ENCODE data around the gene CTNNBIP1. TPM values are rescaled to one million over a fixed set of nuclear protein-coding genes. Genes with fewer than 3 reads are reported as not detected.

CTNNBIP1 gene
- polyA plus RNA-seq, 3 donors = 26.2 to 26.8 (median 26.3) TPM

DNA sequence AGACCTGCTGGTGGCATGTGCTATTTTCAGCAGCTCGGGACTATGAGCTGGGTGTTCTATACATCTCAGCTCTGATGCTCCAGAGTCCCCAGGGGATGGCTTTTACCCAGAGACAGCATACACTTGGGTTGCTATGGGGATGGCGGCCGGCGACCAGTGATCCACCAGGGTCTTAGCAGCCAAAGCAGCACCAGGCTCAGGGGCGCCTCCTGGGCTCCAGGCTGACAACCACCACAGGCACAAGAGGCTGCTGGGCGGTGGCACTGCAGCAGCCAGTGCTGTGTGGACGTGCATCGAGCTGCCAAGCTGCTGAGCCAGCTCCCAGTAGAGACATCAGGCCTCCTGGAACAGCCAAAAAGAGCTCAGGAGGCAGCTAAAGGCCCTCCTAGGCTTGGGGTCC is 48.7 kb downstream of the CTNNBIP1 start:
- H3K4me1 Mint-ChIP-seq = peaks cover 2% of the 10 kb centered on the region
- H3K27me3 ChIP-seq (ENCODE audit: control insufficient read depth in 2 of 2, insufficient read depth in 2 of 2, low read length in 2 of 2) = no peaks in the 10 kb centered on the region
- peaks cover 0 to 4% (median 1%) of the 10 kb centered on the region in 3 donors for H3K27me3 Mint-ChIP-seq (ENCODE audit: low read depth in 3 of 3)
- peaks cover 26 to 66% of the 10 kb centered on the region in 2 donors for H3K36me3 Mint-ChIP-seq
- no peak overlapping the region for H3K9ac ChIP-seq (ENCODE audit: insufficient read depth, low read length, poor library complexity, severe bottlenecking)
- H4K20me1 ChIP-seq (ENCODE audit: insufficient read depth, low read length) = peaks cover 4% of the 10 kb centered on the region
- H2AFZ ChIP-seq (ENCODE audit: insufficient read depth, low read depth, low read length, poor library complexity, severe bottlenecking) = no peak overlapping the region
- H3K9me3 Mint-ChIP-seq = peaks cover 0 to 2% (median 0%) of the 10 kb centered on the region in 7 donors
- WGBS (ENCODE audit: insufficient coverage) = 90% methylated on average over 8 of the region's 8 CpGs
- DNase-seq = no peak
- intact Hi-C loops (cut with micrococcal nuclease) = loop anchor here in 1 of 2 donors (10.0 kb wide), 2 partner anchors 137 to 367 kb away; no protein-coding TSS in a partner anchor
- TF ChIP-seq, protein P1, sequence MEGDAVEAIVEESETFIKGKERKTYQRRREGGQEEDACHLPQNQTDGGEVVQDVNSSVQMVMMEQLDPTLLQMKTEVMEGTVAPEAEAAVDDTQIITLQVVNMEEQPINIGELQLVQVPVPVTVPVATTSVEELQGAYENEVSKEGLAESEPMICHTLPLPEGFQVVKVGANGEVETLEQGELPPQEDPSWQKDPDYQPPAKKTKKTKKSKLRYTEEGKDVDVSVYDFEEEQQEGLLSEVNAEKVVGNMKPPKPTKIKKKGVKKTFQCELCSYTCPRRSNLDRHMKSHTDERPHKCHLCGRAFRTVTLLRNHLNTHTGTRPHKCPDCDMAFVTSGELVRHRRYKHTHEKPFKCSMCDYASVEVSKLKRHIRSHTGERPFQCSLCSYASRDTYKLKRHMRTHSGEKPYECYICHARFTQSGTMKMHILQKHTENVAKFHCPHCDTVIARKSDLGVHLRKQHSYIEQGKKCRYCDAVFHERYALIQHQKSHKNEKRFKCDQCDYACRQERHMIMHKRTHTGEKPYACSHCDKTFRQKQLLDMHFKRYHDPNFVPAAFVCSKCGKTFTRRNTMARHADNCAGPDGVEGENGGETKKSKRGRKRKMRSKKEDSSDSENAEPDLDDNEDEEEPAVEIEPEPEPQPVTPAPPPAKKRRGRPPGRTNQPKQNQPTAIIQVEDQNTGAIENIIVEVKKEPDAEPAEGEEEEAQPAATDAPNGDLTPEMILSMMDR (IDR thresholded peaks at IDR 0.05) = no peak
- no peaks in the 10 kb centered on the region for H3K79me2 ChIP-seq (ENCODE audit: insufficient read depth, low read length)
- H3K4me3 Mint-ChIP-seq = no peak overlapping the region
- H3K4me1 ChIP-seq (ENCODE audit: control insufficient read depth in 1 of 2, insufficient read depth in 2 of 2, low read length in 2 of 2) = no peaks in the 10 kb centered on the region
- no peak overlapping the region for H3K4me2 ChIP-seq (replicated peaks; ENCODE audit: extremely low read depth, low read length, poor library complexity, severe bottlenecking)
- H3K4me3 ChIP-seq (replicated peaks in 1 of 3; ENCODE audit: low read depth in 2 of 3, low read length in 3 of 3) = no peak overlapping the region
- H3K9me3 ChIP-seq (replicated peaks in 1 of 2; ENCODE audit: control insufficient read depth in 1 of 2, insufficient read depth in 1 of 2, low read length in 2 of 2) = no peaks in the 10 kb centered on the region
- H3K27ac ChIP-seq (ENCODE audit: low read depth in 1 of 2, low read length in 2 of 2) = no peak overlapping the region
- no peak overlapping the region for H3K27ac Mint-ChIP-seq
- H3K36me3 ChIP-seq (replicated peaks in 1 of 2; ENCODE audit: control insufficient read depth in 1 of 2, insufficient read depth in 2 of 2, low read length in 2 of 2) = peaks cover 14 to 61% of the 10 kb centered on the region in 2 donors

DNA sequence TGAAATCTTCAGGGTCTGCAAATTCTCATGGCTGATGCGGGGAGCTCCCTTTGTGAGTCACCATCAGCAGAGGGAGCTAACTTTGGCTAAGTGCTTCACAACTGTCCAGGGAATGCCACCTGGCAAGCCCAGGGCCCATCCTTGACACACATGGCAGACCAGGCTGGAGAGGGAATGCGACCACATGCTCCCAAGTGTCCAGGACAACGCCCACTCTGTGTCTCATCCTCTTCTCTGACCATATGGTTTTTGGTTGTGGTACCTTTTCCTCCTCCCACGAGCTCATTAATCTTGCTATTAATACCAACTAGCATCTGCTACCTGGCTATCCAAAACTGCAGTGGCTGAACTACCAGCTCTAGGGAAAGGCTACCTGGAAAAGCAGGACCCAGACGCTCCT is 49.2 kb downstream of the CTNNBIP1 start:
- Mint-ChIP-seq H3K4me1 (peaks cover 2% of the 10 kb centered on the region), H3K36me3 (peaks cover 23 to 62% of the 10 kb centered on the region in 2 donors), H3K27ac (peak overlapping the region in 1 of 7 donors; percentile 13), H3K4me3 (no peak overlapping the region), H3K9me3 (no peaks in the 10 kb centered on the region), H3K27me3 (ENCODE audit: low read depth in 3 of 3) (peaks cover 0 to 2% (median 1%) of the 10 kb centered on the region in 3 donors)
- Histone ChIP-seq H3K36me3 (replicated peaks in 1 of 2; ENCODE audit: control insufficient read depth in 1 of 2, insufficient read depth in 2 of 2, low read length in 2 of 2) (peaks cover 14 to 56% of the 10 kb centered on the region in 2 donors), H3K27me3 (ENCODE audit: control insufficient read depth in 2 of 2, insufficient read depth in 2 of 2, low read length in 2 of 2) (no peaks in the 10 kb centered on the region), H3K9ac (ENCODE audit: insufficient read depth, low read length, poor library complexity, severe bottlenecking) (no peak overlapping the region), H4K20me1 (ENCODE audit: insufficient read depth, low read length) (peaks cover 4% of the 10 kb centered on the region), H3K4me1 (ENCODE audit: control insufficient read depth in 1 of 2, insufficient read depth in 2 of 2, low read length in 2 of 2) (no peaks in the 10 kb centered on the region), H3K4me3 (replicated peaks in 1 of 3; ENCODE audit: low read depth in 2 of 3, low read length in 3 of 3) (no peak overlapping the region), H3K79me2 (ENCODE audit: insufficient read depth, low read length) (no peaks in the 10 kb centered on the region), H3K4me2 (replicated peaks; ENCODE audit: extremely low read depth, low read length, poor library complexity, severe bottlenecking) (no peak overlapping the region), H3K9me3 (replicated peaks in 1 of 2; ENCODE audit: control insufficient read depth in 1 of 2, insufficient read depth in 1 of 2, low read length in 2 of 2) (no peaks in the 10 kb centered on the region), H3K27ac (ENCODE audit: low read depth in 1 of 2, low read length in 2 of 2) (no peak overlapping the region), H2AFZ (ENCODE audit: insufficient read depth, low read depth, low read length, poor library complexity, severe bottlenecking) (no peak overlapping the region)
- WGBS (ENCODE audit: insufficient coverage) = 96% methylated on average over 4 of the region's 5 CpGs
- TF ChIP-seq, protein P1 (IDR thresholded peaks at IDR 0.05) = no peak
- DNase-seq = no peak
- intact Hi-C loops (cut with micrococcal nuclease) = loop anchor here in 1 of 2 donors (10.0 kb wide), 2 partner anchors 136 to 366 kb away; no protein-coding TSS in a partner anchor

Measured in CD14-positive monocyte (primary cell).